D721Med (cell line): ENCODE results near the gene METTL21A.

Experiments used
- DNase-seq: peaks from one replicate; pipeline ENCODE4 v3.0.0; 2011; ENCODE audit warnings: low spot score; ENCODE audit not compliant: insufficient read length
- FAIRE-seq: peaks from 2 replicates; lab custom pipeline; 2011; peaks lifted over from hg19 to GRCh38; lab: Jason Lieb, UNC
- CTCF ChIP-seq: IDR thresholded peaks from 2 replicates; pipeline ENCODE4 v1.5.1; 2012; ENCODE audit warnings: mild to moderate bottlenecking, control low read depth; ENCODE audit not compliant: insufficient read depth; ENCODE audit errors: missing control alignments

The METTL21A gene

DNA sequence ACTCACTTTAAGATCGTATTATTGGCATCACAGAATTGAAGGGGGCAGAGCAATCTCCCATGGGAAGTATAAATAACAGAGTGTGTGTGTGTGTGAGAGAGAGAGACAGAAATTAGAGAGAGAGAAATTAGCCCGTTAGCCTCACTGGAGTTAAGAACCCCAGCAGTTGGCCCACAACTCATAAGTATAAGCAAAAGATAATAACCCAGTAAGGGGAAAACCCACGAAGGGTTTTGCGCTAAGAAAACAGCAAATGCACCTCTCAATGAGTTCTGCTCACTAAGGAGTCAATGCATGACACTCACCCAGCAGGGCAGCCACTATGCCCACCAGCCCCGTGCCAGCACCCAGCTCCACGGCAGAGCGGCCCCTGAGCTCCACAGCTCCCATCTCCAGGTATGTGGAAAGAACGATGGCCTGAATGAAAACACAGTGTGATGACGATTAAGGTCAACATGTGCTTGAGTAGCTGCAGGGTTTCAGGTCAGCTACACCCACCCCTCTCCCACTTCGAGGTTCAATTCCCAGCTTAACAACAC lies 3.6 kb downstream of the METTL21A start:
- DNase-seq (no peak), FAIRE-seq (no peak)
- TF ChIP-seq CTCF = no peak

DNA sequence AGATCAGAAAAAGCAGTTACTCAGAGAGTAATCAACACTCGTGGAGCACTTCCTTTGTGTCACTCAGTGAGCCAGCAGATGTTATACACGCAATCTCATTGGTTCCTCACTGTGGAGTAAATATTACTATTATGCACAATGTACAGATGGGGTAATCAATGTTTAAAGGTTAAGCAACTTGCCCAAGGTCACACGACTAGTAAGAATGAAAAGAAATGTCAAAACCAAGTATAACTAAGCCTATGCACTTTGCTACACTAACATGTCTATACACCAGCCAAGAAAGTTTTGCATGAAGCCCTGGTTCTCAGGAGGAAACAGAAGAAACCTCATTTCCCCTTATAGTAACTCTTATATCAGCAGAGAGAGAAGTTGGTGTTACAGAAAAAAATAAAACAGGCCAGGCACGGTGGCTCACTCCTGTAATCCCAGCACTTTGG lies 5.4 kb downstream of the METTL21A start:
- DNase-seq (no peak), FAIRE-seq (no peak)
- TF ChIP-seq CTCF = no peak

- no peak for DNase-seq
- TF ChIP-seq CTCF = no peak
- FAIRE-seq = no peak
Measured at GRCh38 chr2:207617011-207617671, 8.1 kb downstream of the METTL21A start.

DNA sequence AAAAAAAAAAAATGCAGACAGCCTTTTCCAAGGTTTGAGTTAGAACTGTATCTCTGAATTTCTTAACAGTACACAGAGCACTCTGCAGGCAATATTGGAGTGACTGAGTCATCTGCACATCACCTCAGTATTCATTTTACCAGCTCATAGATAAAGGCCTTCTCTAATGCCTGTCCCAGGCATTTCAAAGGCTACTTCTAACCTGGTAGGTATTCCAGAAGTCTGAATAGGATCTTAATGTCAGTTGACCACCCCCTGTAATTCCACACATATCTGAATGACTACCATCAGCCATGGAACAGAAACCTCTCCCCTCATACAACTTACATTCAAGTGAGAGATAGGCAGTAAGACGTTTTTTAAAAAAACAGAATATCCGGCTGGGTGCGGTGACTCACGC lies 9.0 kb downstream of the METTL21A start:
- TF ChIP-seq CTCF = no peak
- FAIRE-seq (no peak), DNase-seq (no peak)

DNA sequence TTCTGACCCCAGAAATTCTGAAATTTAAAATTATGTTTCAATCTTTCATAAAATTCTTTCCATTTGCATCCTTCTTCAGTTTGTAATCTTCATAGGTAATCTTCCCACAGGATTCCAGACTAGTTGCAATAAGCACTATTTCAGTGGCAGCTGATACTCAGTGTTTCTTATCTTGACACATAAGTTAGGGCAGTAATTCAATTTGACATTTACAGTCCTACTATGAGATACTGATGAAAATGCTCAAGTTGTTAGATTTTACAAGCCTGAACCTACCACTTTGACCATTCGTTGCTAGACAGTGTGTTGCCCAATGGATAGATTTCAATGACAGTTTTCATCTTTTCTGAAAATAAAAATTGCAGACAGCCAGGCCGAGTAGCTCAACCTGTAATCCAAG lies 10.4 kb downstream of the METTL21A start:
- DNase-seq = no peak
- no peak for TF ChIP-seq CTCF
- FAIRE-seq = no peak

DNA sequence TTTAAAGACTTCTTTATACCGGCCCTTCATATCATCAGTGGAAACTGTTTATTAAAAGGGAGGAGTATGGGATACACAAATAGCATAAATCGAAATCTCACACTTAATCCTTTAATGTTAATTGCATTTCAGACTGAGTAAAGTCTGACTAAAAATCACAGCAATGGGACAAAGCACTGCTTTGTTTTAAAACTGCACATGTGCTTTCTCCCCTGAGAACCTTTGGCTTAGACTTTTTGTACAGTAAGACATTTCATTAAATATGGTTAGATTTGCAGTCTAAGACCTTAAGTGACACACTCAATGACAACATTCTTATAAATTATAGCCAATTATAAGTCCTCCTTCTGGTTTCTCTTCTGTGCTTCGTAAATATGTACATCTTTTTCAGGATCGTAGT lies 12.5 kb downstream of the METTL21A start:
- FAIRE-seq (no peak), DNase-seq (no peak)
- no peak for TF ChIP-seq CTCF

GRCh38 chr2:207606829-207607228 lies 18.4 kb downstream of the METTL21A start:
- TF ChIP-seq CTCF = no peak
- FAIRE-seq (no peak), DNase-seq (no peak)
